GM18508 (cell line): ENCODE data around the gene KCNK7.
A peak's percentile ranks its signal among the peaks of the same experiment; 100 is the strongest.

Source experiments
- ATAC-seq: cut with Tn5 transposase; IDR thresholded peaks from one replicate; pipeline ENCODE4 v1.9.1; 2021; ENCODE audit warnings: moderate number of reproducible peaks; ENCODE audit not compliant: insufficient read depth, unreplicated experiment

KCNK7 gene

GRCh38 chr11:65590240-65590738 is 5.3 kb downstream of the KCNK7 start:
- ATAC-seq = no peak

GRCh38 chr11:65589444-65590239 is 6.0 kb downstream of the KCNK7 start:
- ATAC-seq = no peak

- ATAC-seq = peak; percentile 46
Measured at GRCh38 chr11:65588199-65589054, 7.2 kb downstream of the KCNK7 start.

GRCh38 chr11:65586676-65587075 is 8.9 kb downstream of the KCNK7 start:
- no peak for ATAC-seq

GRCh38 chr11:65586247-65586630 is 9.4 kb downstream of the KCNK7 start:
- ATAC-seq = no peak

- ATAC-seq = no peak
Measured at GRCh38 chr11:65585396-65586246, 10.0 kb downstream of the KCNK7 start.

GRCh38 chr11:65584723-65585171 is 10.9 kb downstream of the KCNK7 start:
- no peak for ATAC-seq

- ATAC-seq = no peak
Measured at GRCh38 chr11:65584106-65584505, 11.5 kb downstream of the KCNK7 start.

GRCh38 chr11:65583589-65583988 is 12.0 kb downstream of the KCNK7 start:
- no peak for ATAC-seq

- no peak for ATAC-seq
Measured at GRCh38 chr11:65581928-65582327, 13.7 kb downstream of the KCNK7 start.

GRCh38 chr11:65580756-65581155 is 14.8 kb downstream of the KCNK7 start:
- ATAC-seq = no peak

- no peak for ATAC-seq
Measured at GRCh38 chr11:65580031-65580692, 15.4 kb downstream of the KCNK7 start.

GRCh38 chr11:65579291-65579690 is 16.3 kb downstream of the KCNK7 start:
- no peak for ATAC-seq

- no peak for ATAC-seq
Measured at GRCh38 chr11:65578667-65579066, 16.9 kb downstream of the KCNK7 start.

GRCh38 chr11:65578134-65578533 is 17.5 kb downstream of the KCNK7 start:
- no peak for ATAC-seq

- no peak for ATAC-seq
Measured at GRCh38 chr11:65577756-65578109, 17.9 kb downstream of the KCNK7 start.

- no peak for ATAC-seq
Measured at GRCh38 chr11:65576867-65577755, 18.5 kb downstream of the KCNK7 start.

GRCh38 chr11:65576232-65576866 is 19.3 kb downstream of the KCNK7 start:
- ATAC-seq = no peak
